PC-3 (cell line): ENCODE results near the gene C7orf57. TPM values are rescaled to one million over a fixed set of nuclear protein-coding genes. Genes with fewer than 3 reads are reported as not detected.

Source experiments
- ATAC-seq: fragments of 200-7000 bp; cut with Tn5 transposase; 2 replicates; pipeline ENCODE4 v1.9.1; 2020; ENCODE audit warnings: mild to moderate bottlenecking, moderate library complexity
- BruUV-seq: library from RNA; stranded (reverse); fragments of 400-500 nt; replicated peaks from 2 replicates; lab custom pipeline; 2021; lab: Mats Ljungman, UMichigan
- CTCF ChIA-PET: fragments of 300-600 bp; sonication (Branson Sonifier 250); formaldehyde crosslinking; loops from one replicate; lab custom pipeline; 2022; ENCODE audit warnings: antibody characterized with exemption; lab: Charles Lee
- POLR2A ChIA-PET: fragments of 300-600 bp; sonication (Branson Sonifier 250); formaldehyde crosslinking; loops from one replicate; lab custom pipeline; 2022; ENCODE audit warnings: antibody characterized with exemption; ENCODE audit not compliant: unreplicated experiment; lab: Charles Lee
- DNase-seq: peaks from one replicate; pipeline ENCODE4 v3.0.0-alpha.2; 2015
- H2AFZ ChIP-seq: fragments of 300-600 bp; sonication (generic); 2 replicates; pipeline ENCODE4 v1.6.0; 2016; ENCODE audit warnings: antibody characterized with exemption, low read length
- H3F3A ChIP-seq: fragments of 300-600 bp; sonication (generic); one replicate; pipeline ENCODE4 v1.6.0; 2017; ENCODE audit warnings: antibody characterized with exemption, low read length, control low read depth, mild to moderate bottlenecking; ENCODE audit not compliant: unreplicated experiment
- H3K27ac ChIP-seq: fragments of 300-600 bp; sonication (generic); 2 replicates; pipeline ENCODE4 v1.5.1; 2016; ENCODE audit warnings: mild to moderate bottlenecking, low read length
- H3K27me3 ChIP-seq: fragments of 300-600 bp; sonication (generic); 2 replicates; pipeline ENCODE4 v1.6.1; 2016; ENCODE audit warnings: low read length, mixed read lengths
- H3K36me3 ChIP-seq: fragments of 300-600 bp; sonication (generic); 2 replicates; pipeline ENCODE4 v1.6.1; 2016; ENCODE audit warnings: low read depth, mixed run types, low read length, mixed read lengths
- H3K4me1 ChIP-seq: fragments of 300-600 bp; sonication (generic); 2 replicates; pipeline ENCODE4 v1.5.1; 2016; ENCODE audit warnings: low read length; ENCODE audit not compliant: insufficient read depth
- H3K4me2 ChIP-seq: fragments of 300-600 bp; sonication (generic); 2 replicates; pipeline ENCODE4 v1.6.0; 2016; ENCODE audit warnings: low read length
- H3K4me3 ChIP-seq: fragments of 300-600 bp; sonication (generic); 2 replicates; pipeline ENCODE4 v1.5.1; 2016; ENCODE audit warnings: mild to moderate bottlenecking, low read length, mixed read lengths
- H3K79me2 ChIP-seq: fragments of 300-600 bp; sonication (generic); 2 replicates; pipeline ENCODE4 v1.6.1; 2017; ENCODE audit warnings: low read length, mixed read lengths
- H3K9ac ChIP-seq: fragments of 300-600 bp; sonication (generic); 2 replicates; pipeline ENCODE4 v1.6.0; 2016; ENCODE audit warnings: mild to moderate bottlenecking, low read length
- H3K9me2 ChIP-seq: fragments of 300-600 bp; sonication (generic); replicated peaks from 2 replicates; pipeline ENCODE4 v1.6.1; 2016; ENCODE audit warnings: mixed run types, low read length, mixed read lengths
- H3K9me3 ChIP-seq: fragments of 300-600 bp; sonication (generic); 2 replicates; pipeline ENCODE4 v1.6.1; 2016; ENCODE audit warnings: low read length, mixed read lengths
- H4K20me1 ChIP-seq: fragments of 300-600 bp; sonication (generic); 2 replicates; pipeline ENCODE4 v1.6.1; 2016; ENCODE audit warnings: low read length, mixed read lengths
- EZH2 ChIP-seq: fragments of 300-600 bp; sonication (generic); IDR thresholded peaks from one replicate; pipeline ENCODE4 v1.6.1; 2017; ENCODE audit warnings: antibody characterized with exemption, mild to moderate bottlenecking, low read length; ENCODE audit not compliant: unreplicated experiment
- EZH2phosphoT487 ChIP-seq: fragments of 300-600 bp; sonication (generic); IDR thresholded peaks from 2 replicates; pipeline ENCODE4 v1.6.1; 2018; ENCODE audit warnings: mild to moderate bottlenecking, antibody characterized with exemption, low read length, borderline replicate concordance
- intact Hi-C: fragments of 100-400 bp; cut with micrococcal nuclease; formaldehyde crosslinking; loops from 2 replicates; pipeline ENCODE4 v1.9.0; 2023
- total RNA-seq: library from RNA; depleted of rRNA; stranded (reverse); fragments of >200 nt; gene quantifications from 2 replicates; pipeline ENCODE4 v1.2.3, GENCODE V29; 2014
- TF ChIP-seq, protein P1 (sequence below): fragments of 300-600 bp; sonication (generic); conservative IDR thresholded peaks from 2 replicates; pipeline ENCODE4 v1.5.1; 2017; ENCODE audit warnings: antibody characterized with exemption, low read depth, mild to moderate bottlenecking, low read length

The C7orf57 gene
- total RNA-seq, 1 experiment from 2014 or later = 0.15 TPM

DNA sequence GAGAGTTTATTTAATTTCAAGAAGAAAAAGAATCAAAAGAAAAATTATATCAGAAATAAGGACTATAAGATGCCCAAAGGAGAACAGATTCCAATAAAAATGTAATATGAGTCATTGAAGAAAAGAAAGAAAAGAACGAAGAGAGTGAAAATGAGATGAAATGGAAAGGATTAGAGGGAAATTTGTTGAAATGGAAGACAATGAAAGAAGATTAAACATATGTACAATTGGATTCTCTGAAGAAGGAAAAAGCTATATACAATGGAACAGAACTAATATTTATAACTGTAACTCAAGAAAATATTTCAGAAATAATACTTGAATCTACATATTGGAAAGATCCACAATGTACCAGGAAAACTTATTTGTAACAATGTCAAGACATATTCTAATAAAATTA, 28.6 kb downstream of the C7orf57 start:
- H3K9ac ChIP-seq = no peak overlapping the region
- H3K4me1 ChIP-seq = peaks cover 15% of the 10 kb centered on the region
- no peak overlapping the region for H3K4me2 ChIP-seq
- DNase-seq (no peak), ATAC-seq (no peak)
- H3K36me3 ChIP-seq = no peaks in the 10 kb centered on the region
- H3K9me3 ChIP-seq = no peaks in the 10 kb centered on the region
- H3K27ac ChIP-seq = no peak overlapping the region
- H2AFZ ChIP-seq = no peak overlapping the region
- H3K9me2 ChIP-seq = no peaks in the 10 kb centered on the region
- intact Hi-C loops = no loop called here
- CTCF ChIA-PET = no interaction called here
- POLR2A ChIA-PET = no interaction called here
- BruUV-seq = no TSS peak
- no peaks in the 10 kb centered on the region for H3K79me2 ChIP-seq
- no peaks in the 10 kb centered on the region for H4K20me1 ChIP-seq
- H3K4me3 ChIP-seq = no peak overlapping the region
- H3F3A ChIP-seq = no peaks in the 10 kb centered on the region
- TF ChIP-seq EZH2phosphoT487 = no peak
- TF ChIP-seq, protein P1, sequence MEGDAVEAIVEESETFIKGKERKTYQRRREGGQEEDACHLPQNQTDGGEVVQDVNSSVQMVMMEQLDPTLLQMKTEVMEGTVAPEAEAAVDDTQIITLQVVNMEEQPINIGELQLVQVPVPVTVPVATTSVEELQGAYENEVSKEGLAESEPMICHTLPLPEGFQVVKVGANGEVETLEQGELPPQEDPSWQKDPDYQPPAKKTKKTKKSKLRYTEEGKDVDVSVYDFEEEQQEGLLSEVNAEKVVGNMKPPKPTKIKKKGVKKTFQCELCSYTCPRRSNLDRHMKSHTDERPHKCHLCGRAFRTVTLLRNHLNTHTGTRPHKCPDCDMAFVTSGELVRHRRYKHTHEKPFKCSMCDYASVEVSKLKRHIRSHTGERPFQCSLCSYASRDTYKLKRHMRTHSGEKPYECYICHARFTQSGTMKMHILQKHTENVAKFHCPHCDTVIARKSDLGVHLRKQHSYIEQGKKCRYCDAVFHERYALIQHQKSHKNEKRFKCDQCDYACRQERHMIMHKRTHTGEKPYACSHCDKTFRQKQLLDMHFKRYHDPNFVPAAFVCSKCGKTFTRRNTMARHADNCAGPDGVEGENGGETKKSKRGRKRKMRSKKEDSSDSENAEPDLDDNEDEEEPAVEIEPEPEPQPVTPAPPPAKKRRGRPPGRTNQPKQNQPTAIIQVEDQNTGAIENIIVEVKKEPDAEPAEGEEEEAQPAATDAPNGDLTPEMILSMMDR = no peak
- no peak for TF ChIP-seq EZH2
- no peaks in the 10 kb centered on the region for H3K27me3 ChIP-seq

DNA sequence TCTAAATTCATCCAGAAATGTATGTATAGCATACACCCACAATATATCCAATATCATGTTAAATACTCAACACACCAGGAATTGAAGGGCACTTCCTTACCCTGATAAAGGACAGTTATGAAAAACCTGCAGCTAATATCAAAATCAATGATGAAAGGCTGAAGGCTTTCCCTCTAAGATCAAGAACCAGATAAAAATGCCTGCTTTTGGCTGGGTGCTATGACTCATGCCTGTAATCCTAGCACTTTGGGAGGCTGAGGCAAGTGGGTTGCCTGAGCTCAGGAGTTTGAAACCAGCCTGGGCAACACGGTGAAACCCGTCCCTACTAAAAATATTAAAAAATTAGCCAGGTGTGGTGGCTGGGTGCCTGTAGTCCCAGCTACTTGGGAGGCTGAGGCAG, 32.1 kb downstream of the C7orf57 start:
- CTCF ChIA-PET = no interaction called here

DNA sequence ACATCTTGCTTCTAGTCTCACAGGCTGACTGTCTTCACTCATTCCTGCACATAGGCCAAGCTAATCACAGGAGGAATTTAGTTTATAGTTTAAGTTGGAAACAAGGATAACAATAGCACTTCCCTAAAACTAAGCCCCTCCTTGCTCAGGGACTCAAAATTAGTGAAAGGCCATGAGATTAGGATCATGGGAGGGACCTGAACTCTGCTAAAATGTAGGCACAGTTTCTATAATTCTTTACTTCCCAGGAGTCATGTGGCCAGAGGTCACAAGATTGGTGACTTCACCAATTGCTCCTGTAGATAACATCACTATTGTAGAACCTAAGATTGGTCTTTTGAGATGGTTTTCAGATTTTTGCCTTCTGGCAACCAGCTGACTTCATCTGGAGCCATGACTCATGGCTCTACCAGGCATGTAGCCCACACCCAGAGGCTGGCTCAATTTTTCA, 38.9 kb downstream of the C7orf57 start:
- no peaks in the 10 kb centered on the region for H3K9me3 ChIP-seq
- ATAC-seq (peak; percentile 46), DNase-seq (peak; percentile 22)
- H3K36me3 ChIP-seq = no peaks in the 10 kb centered on the region
- ChIA-PET CTCF (no interaction called here), POLR2A (no interaction called here)
- BruUV-seq = no TSS peak
- no peak overlapping the region for H3K4me3 ChIP-seq
- peaks cover 7% of the 10 kb centered on the region; the same call in 1 of the 2 replicates for H3K4me1 ChIP-seq
- no peaks in the 10 kb centered on the region for H3K9me2 ChIP-seq
- intact Hi-C loops = no loop called here
- no peaks in the 10 kb centered on the region for H3K79me2 ChIP-seq
- H3K4me2 ChIP-seq = no peak overlapping the region
- no peak overlapping the region for H3K27ac ChIP-seq
- TF ChIP-seq EZH2phosphoT487 = no peak
- TF ChIP-seq EZH2 = no peak
- TF ChIP-seq, protein P1 = no peak
- H4K20me1 ChIP-seq = no peaks in the 10 kb centered on the region
- no peak overlapping the region for H2AFZ ChIP-seq
- H3K27me3 ChIP-seq = no peaks in the 10 kb centered on the region
- H3K9ac ChIP-seq = no peak overlapping the region
- no peaks in the 10 kb centered on the region for H3F3A ChIP-seq

More for the DNA sequence above, 32.1 kb downstream of the C7orf57 start:
- H3K79me2 ChIP-seq = no peaks in the 10 kb centered on the region
- TF ChIP-seq, protein P1 = no peak
- no peak for TF ChIP-seq EZH2
- TF ChIP-seq EZH2phosphoT487 = no peak
- no TSS peak for BruUV-seq
- no peak overlapping the region for H3K4me3 ChIP-seq
- H3F3A ChIP-seq = no peaks in the 10 kb centered on the region
- H3K36me3 ChIP-seq = no peaks in the 10 kb centered on the region
- H3K9ac ChIP-seq = no peak overlapping the region
- H2AFZ ChIP-seq = no peak overlapping the region
- H3K27ac ChIP-seq = no peak overlapping the region
- H3K4me1 ChIP-seq = peaks cover 15% of the 10 kb centered on the region
- intact Hi-C loops = no loop called here
- no peaks in the 10 kb centered on the region for H4K20me1 ChIP-seq
- H3K9me2 ChIP-seq = no peaks in the 10 kb centered on the region
- POLR2A ChIA-PET = no interaction called here
- H3K4me2 ChIP-seq = no peak overlapping the region
- H3K9me3 ChIP-seq = no peaks in the 10 kb centered on the region
- no peaks in the 10 kb centered on the region for H3K27me3 ChIP-seq
- peak; percentile 43 for DNase-seq
- ATAC-seq = no peak
